ENCODE results near the gene BPNT1. TPM values are rescaled to one million over a fixed set of nuclear protein-coding genes. Genes with fewer than 3 reads are reported as not detected.

The BPNT1 gene
- total and polyA plus RNA-seq, 10 donors = 15.3 to 25.8 (median 19.5) TPM

DNA sequence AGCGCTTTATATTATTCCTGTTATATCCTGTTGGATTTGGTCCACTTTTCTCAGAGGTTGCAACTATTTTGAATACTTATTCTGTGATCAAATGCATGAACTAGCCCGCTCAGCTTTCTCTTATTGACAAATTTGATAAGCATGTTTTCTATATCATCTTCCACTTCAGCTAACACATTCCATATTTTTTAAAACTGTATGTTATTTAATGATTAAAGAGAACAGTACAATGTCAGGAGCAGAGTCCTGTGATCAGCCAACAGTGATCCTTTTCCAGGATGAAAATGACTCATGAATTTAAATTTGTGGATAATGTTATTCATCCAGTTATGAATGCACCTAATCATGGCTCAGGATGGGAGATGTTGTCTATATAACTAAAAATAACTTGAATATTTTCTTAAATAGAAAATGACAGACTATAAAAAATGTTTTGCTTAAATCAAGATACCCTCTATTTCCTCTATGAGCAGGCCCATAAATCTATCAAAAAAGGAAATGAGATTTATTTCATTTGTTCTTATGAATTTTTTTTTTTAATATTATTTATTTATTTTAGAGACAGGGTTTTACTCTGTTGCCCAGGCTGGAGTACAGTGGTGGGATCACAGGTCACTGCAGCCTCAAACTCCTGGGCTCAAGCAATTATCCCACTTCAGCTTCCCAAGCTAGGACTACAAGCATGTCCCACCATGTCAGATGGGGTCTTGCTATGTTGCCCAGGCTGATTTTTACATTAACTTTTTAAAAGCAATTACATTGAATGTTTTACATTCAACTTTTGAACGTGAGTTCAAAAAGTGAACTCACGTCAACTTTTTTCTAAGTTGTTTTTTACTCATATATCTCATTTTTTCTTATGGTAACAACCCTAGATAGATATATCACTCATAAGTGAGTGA, 12.5 kb downstream of the BPNT1 start:
- H3K4me1 ChIP-seq = no peaks in the 10 kb centered on the region
- WGBS, 5 donors = 94 to 99% (median 96%) methylated on average over 4 of the region's 4 CpGs
- H3K27ac ChIP-seq = no peak overlapping the region
- no peak overlapping the region for H3K4me3 ChIP-seq
- TF ChIP-seq POLR2A (IDR thresholded peaks at IDR 0.05) (no peak), POLR2AphosphoS5 (IDR thresholded peaks at IDR 0.05) (no peak)
- TF ChIP-seq, protein P1, sequence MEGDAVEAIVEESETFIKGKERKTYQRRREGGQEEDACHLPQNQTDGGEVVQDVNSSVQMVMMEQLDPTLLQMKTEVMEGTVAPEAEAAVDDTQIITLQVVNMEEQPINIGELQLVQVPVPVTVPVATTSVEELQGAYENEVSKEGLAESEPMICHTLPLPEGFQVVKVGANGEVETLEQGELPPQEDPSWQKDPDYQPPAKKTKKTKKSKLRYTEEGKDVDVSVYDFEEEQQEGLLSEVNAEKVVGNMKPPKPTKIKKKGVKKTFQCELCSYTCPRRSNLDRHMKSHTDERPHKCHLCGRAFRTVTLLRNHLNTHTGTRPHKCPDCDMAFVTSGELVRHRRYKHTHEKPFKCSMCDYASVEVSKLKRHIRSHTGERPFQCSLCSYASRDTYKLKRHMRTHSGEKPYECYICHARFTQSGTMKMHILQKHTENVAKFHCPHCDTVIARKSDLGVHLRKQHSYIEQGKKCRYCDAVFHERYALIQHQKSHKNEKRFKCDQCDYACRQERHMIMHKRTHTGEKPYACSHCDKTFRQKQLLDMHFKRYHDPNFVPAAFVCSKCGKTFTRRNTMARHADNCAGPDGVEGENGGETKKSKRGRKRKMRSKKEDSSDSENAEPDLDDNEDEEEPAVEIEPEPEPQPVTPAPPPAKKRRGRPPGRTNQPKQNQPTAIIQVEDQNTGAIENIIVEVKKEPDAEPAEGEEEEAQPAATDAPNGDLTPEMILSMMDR (IDR thresholded peaks at IDR 0.05 in 8 of 11, conservative IDR thresholded peaks at IDR 0.05 in 3 of 11) = no peak
- no peaks in the 10 kb centered on the region for H3K9me3 ChIP-seq
- H3K36me3 ChIP-seq = peaks cover 0 to 80% (median 32%) of the 10 kb centered on the region in 6 donors
- no peak for DNase-seq
- H3K27me3 ChIP-seq (replicated peaks in 1 of 7) = no peaks in the 10 kb centered on the region
- intact Hi-C loops (cut with DNase I; ENCODE audit: low total_unique reads) = no loop called here

DNA sequence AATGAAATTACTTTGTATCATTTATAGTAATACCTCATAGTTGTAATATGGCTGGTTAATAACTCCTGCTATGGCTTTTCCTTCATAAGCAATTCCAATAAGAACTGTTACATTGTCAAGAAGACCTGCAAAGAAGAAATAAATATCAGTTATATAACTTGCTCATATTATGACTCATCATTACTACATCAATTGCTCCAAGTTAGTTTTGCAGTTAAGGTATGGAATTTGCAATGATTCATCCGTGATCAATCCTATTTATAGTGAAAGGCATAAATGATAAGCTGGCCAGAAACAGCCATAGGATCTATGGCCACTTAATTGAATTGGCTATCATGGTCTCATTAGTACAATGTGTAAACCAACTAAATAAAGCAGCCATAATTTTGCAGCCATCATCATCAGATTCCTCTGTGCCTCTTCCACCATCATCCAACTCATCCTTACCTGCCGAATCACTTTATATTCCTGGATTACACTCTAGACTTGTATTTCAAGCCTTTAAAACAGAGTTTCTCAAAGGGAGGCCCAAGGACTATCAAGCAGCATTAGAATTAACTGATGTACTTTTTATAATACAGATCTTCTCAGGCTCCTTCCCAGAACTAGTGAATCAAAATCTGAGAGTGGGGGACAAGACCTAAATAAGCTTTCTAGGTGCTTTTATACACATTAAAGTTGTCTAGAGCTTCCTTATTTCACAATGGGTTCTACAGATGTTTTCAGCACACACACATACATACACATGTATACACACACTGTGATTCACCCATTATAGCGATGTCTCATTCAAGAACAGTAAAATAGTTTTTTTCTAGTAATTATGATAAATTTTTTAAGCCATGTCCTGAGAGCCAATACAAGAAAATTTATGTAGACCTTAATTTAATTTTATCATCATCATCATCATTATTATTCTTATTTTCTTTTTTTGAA, 22.1 kb downstream of the BPNT1 start:
- peaks cover 0 to 3% (median 0%) of the 10 kb centered on the region in 8 donors for H3K9me3 ChIP-seq
- H3K27ac ChIP-seq = no peak overlapping the region
- H3K27me3 ChIP-seq (replicated peaks in 1 of 7) = no peaks in the 10 kb centered on the region
- DNase-seq = no peak
- WGBS, 5 donors = 91 to 98% (median 96%) methylated on average over 3 of the region's 3 CpGs
- TF ChIP-seq, protein P1 (IDR thresholded peaks at IDR 0.05 in 8 of 11, conservative IDR thresholded peaks at IDR 0.05 in 3 of 11) = no peak
- TF ChIP-seq POLR2A (IDR thresholded peaks at IDR 0.05) (no peak), POLR2AphosphoS5 (IDR thresholded peaks at IDR 0.05) (no peak)
- H3K4me3 ChIP-seq = no peak overlapping the region
- no peaks in the 10 kb centered on the region for H3K4me1 ChIP-seq
- intact Hi-C loops (cut with DNase I; ENCODE audit: low total_unique reads) = no loop called here
- peaks cover 0 to 94% (median 64%) of the 10 kb centered on the region in 6 donors for H3K36me3 ChIP-seq

DNA sequence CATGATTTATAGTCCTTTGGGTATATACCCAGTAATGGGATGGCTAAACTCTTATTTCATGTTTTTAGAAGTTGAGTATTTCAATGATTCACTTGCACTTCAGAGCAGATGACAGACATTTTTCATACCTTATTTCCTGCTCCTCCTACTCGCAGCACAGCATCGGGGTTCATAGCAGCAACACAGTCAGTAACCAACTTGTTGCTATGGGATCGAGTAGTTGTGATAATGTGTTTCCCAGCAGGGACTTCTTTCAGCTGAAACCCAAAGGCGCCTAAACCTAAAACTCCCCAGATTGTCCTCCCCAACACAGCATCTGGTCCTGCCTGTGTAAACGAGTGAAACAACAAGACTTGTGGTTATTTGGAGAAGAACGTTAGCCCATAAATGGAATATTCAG, 27.0 kb downstream of the BPNT1 start:
- 94 to 99% (median 98%) methylated on average over 6 of the region's 6 CpGs for WGBS, 5 donors
- Histone ChIP-seq H3K9me3 (peaks cover 0 to 4% (median 0%) of the 10 kb centered on the region in 8 donors), H3K4me1 (no peaks in the 10 kb centered on the region), H3K36me3 (peaks cover 3 to 100% (median 55%) of the 10 kb centered on the region in 6 donors), H3K27me3 (replicated peaks in 1 of 7) (no peaks in the 10 kb centered on the region), H3K4me3 (no peak overlapping the region), H3K27ac (no peak overlapping the region)
- TF ChIP-seq POLR2A (IDR thresholded peaks at IDR 0.05) (no peak), POLR2AphosphoS5 (IDR thresholded peaks at IDR 0.05) (no peak)
- TF ChIP-seq, protein P1 (IDR thresholded peaks at IDR 0.05 in 8 of 11, conservative IDR thresholded peaks at IDR 0.05 in 3 of 11) = no peak
- intact Hi-C loops (cut with DNase I; ENCODE audit: low total_unique reads) = no loop called here
- no peak for DNase-seq
